Fibroblast of skin of scalp (primary cell): Measurements from ENCODE around the gene OGFOD3.
A peak's percentile ranks its signal among the peaks of the same experiment; 100 is the strongest.
"Not testable (repeated sequence)": the region's sequence is repeated elsewhere in the genome, so short reads cannot be mapped to it uniquely, and the experiment has no call there.

Experiments used
- DNase-seq: peaks from one replicate; pipeline ENCODE4 v3.0.0-alpha.2; 2013

Gene OGFOD3

GRCh38 chr17:82351713-82352488, 66.5 kb downstream of the OGFOD3 start:
- peak; percentile 83 for DNase-seq

GRCh38 chr17:82351254-82351712, 67.1 kb downstream of the OGFOD3 start:
- no peak for DNase-seq

GRCh38 chr17:82350182-82351030, 68.0 kb downstream of the OGFOD3 start:
- DNase-seq = peak; percentile 34

- DNase-seq = peak; percentile 63
Observed at GRCh38 chr17:82349287-82349701, 69.1 kb downstream of the OGFOD3 start.

- DNase-seq = no peak
Observed at GRCh38 chr17:82348866-82349265, 69.5 kb downstream of the OGFOD3 start.

- DNase-seq = no peak
Observed at GRCh38 chr17:82348434-82348833, 70.0 kb downstream of the OGFOD3 start.

- not testable (repeated sequence) for DNase-seq
Observed at GRCh38 chr17:82347994-82348393, 70.4 kb downstream of the OGFOD3 start.

GRCh38 chr17:82346342-82347300, 71.8 kb downstream of the OGFOD3 start:
- no peak for DNase-seq

- DNase-seq = no peak
Observed at GRCh38 chr17:82345151-82345976, 73.0 kb downstream of the OGFOD3 start.

- DNase-seq = no peak
Observed at GRCh38 chr17:82344175-82344907, 74.0 kb downstream of the OGFOD3 start.

GRCh38 chr17:82343560-82343959, 74.8 kb downstream of the OGFOD3 start:
- no peak for DNase-seq

- no peak for DNase-seq
Observed at GRCh38 chr17:82342361-82343079, 75.9 kb downstream of the OGFOD3 start.

- peak; percentile 54 for DNase-seq
Observed at GRCh38 chr17:82339634-82340580, 78.5 kb downstream of the OGFOD3 start.
